Loucy (cell line): ENCODE data around the gene NFATC1.

Source experiments
- H2AFZ ChIP-seq: fragments of 200-600 bp; sonication (generic); 2 replicates; pipeline ENCODE4 v1.6.0; 2016; ENCODE audit warnings: antibody characterized with exemption, mild to moderate bottlenecking, low read length, moderate library complexity
- H3F3A ChIP-seq: fragments of 200-600 bp; 2 replicates; pipeline ENCODE4 v1.6.0; 2016; ENCODE audit warnings: antibody characterized with exemption, low read depth, mild to moderate bottlenecking
- H3K27me3 ChIP-seq: fragments of 200-600 bp; sonication (generic); 2 replicates; pipeline ENCODE4 v1.6.1; 2014; ENCODE audit warnings: low read length, mild to moderate bottlenecking; ENCODE audit not compliant: insufficient read depth, poor library complexity, severe bottlenecking
- H3K36me3 ChIP-seq: fragments of 200-600 bp; sonication (generic); 2 replicates; pipeline ENCODE4 v1.6.1; 2016; ENCODE audit warnings: low read length; ENCODE audit not compliant: insufficient read depth
- H3K4me1 ChIP-seq: fragments of 200-600 bp; sonication (generic); 2 replicates; pipeline ENCODE4 v1.5.1; 2014; ENCODE audit warnings: low read length, mild to moderate bottlenecking; ENCODE audit not compliant: insufficient read depth, poor library complexity, severe bottlenecking
- H3K4me2 ChIP-seq: fragments of 200-600 bp; sonication (generic); 2 replicates; pipeline ENCODE4 v1.6.0; 2014; ENCODE audit warnings: antibody characterized with exemption, low read length, low read depth, mild to moderate bottlenecking; ENCODE audit not compliant: poor library complexity, severe bottlenecking
- H3K4me3 ChIP-seq: fragments of 200-600 bp; sonication (generic); 2 replicates; pipeline ENCODE4 v1.5.1; 2014; ENCODE audit warnings: low read length, mild to moderate bottlenecking, mixed read lengths; ENCODE audit not compliant: poor library complexity, severe bottlenecking
- H3K79me2 ChIP-seq: fragments of 200-600 bp; sonication (generic); 2 replicates; pipeline ENCODE4 v1.6.1; 2014; ENCODE audit warnings: low read length; ENCODE audit not compliant: insufficient read depth
- H3K9ac ChIP-seq: fragments of 200-600 bp; sonication (generic); 2 replicates; pipeline ENCODE4 v1.6.0; 2014; ENCODE audit warnings: mild to moderate bottlenecking, low read depth, low read length, moderate library complexity; ENCODE audit not compliant: poor library complexity, severe bottlenecking
- H3K9me2 ChIP-seq: fragments of 200-600 bp; sonication (generic); replicated peaks from 2 replicates; pipeline ENCODE4 v1.6.1; 2016; ENCODE audit warnings: low read depth, low read length, mixed read lengths
- H3K9me3 ChIP-seq: fragments of 200-600 bp; sonication (generic); 2 replicates; pipeline ENCODE4 v1.6.1; 2014; ENCODE audit warnings: mild to moderate bottlenecking, antibody characterized with exemption, low read length, low read depth; ENCODE audit not compliant: insufficient read depth
- H4K20me1 ChIP-seq: fragments of 200-600 bp; sonication (generic); 2 replicates; pipeline ENCODE4 v1.6.0; 2014; ENCODE audit warnings: antibody characterized with exemption, low read length, mild to moderate bottlenecking; ENCODE audit not compliant: insufficient read depth, poor library complexity, severe bottlenecking
- EZH2phosphoT487 ChIP-seq: fragments of 200-600 bp; IDR thresholded peaks from 2 replicates; pipeline ENCODE4 v1.6.1; 2018; ENCODE audit warnings: antibody characterized with exemption, mild to moderate bottlenecking, moderate library complexity, borderline replicate concordance
- TF ChIP-seq, protein P1 (sequence below): fragments of 200-600 bp; sonication (generic); conservative IDR thresholded peaks from 2 replicates; pipeline ENCODE4 v1.5.1; 2014; ENCODE audit warnings: mild to moderate bottlenecking, antibody characterized with exemption, low read length

The NFATC1 gene

GRCh38 chr18:79533591-79533990 lies 137.9 kb downstream of the NFATC1 start:
- no peaks in the 10 kb centered on the region for H3K4me1 ChIP-seq
- no peak for TF ChIP-seq EZH2phosphoT487
- TF ChIP-seq, protein P1, sequence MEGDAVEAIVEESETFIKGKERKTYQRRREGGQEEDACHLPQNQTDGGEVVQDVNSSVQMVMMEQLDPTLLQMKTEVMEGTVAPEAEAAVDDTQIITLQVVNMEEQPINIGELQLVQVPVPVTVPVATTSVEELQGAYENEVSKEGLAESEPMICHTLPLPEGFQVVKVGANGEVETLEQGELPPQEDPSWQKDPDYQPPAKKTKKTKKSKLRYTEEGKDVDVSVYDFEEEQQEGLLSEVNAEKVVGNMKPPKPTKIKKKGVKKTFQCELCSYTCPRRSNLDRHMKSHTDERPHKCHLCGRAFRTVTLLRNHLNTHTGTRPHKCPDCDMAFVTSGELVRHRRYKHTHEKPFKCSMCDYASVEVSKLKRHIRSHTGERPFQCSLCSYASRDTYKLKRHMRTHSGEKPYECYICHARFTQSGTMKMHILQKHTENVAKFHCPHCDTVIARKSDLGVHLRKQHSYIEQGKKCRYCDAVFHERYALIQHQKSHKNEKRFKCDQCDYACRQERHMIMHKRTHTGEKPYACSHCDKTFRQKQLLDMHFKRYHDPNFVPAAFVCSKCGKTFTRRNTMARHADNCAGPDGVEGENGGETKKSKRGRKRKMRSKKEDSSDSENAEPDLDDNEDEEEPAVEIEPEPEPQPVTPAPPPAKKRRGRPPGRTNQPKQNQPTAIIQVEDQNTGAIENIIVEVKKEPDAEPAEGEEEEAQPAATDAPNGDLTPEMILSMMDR = no peak

DNA sequence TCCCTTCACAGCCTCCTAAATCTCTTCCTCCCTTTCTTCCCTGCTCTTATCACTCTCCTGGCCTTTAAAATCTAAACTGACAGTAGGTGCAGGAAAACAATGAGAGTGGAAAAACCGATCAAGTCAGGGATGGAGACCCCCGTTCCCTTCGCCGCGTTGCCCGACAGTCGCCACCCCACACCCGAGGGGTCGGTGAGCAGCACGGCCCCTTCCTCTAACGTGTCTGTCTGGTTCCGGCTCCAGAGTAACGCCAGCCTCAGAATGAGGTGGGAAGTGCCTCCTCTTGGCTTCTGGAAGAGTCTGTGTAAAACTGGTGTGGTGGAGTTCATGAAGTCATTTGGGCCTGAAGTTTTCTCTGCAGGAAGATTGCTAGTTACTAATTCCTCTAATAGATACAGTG lies 138.6 kb downstream of the NFATC1 start:
- Histone ChIP-seq H3K79me2 (no peaks in the 10 kb centered on the region), H3F3A (no peaks in the 10 kb centered on the region), H3K36me3 (no peaks in the 10 kb centered on the region), H3K4me1 (no peaks in the 10 kb centered on the region), H3K9me2 (no peaks in the 10 kb centered on the region), H2AFZ (no peak overlapping the region), H3K9me3 (peaks cover 6% of the 10 kb centered on the region; the same call in 1 of the 2 replicates), H3K4me3 (no peak overlapping the region), H4K20me1 (no peaks in the 10 kb centered on the region), H3K27me3 (no peaks in the 10 kb centered on the region), H3K4me2 (no peak overlapping the region), H3K9ac (no peak overlapping the region)
- TF ChIP-seq, protein P1 = no peak
- TF ChIP-seq EZH2phosphoT487 = no peak

More at GRCh38 chr18:79533591-79533990, 137.9 kb downstream of the NFATC1 start:
- H3K9me3 ChIP-seq = peaks cover 6% of the 10 kb centered on the region; the same call in 1 of the 2 replicates
- H4K20me1 ChIP-seq = no peaks in the 10 kb centered on the region
- H3K4me2 ChIP-seq = no peak overlapping the region
- no peak overlapping the region for H3K9ac ChIP-seq
- no peaks in the 10 kb centered on the region; the same call in 1 of the 2 replicates for H3K36me3 ChIP-seq
- no peaks in the 10 kb centered on the region for H3F3A ChIP-seq
- H3K79me2 ChIP-seq = no peaks in the 10 kb centered on the region
- no peaks in the 10 kb centered on the region for H3K9me2 ChIP-seq
- no peaks in the 10 kb centered on the region for H3K27me3 ChIP-seq
- H3K4me3 ChIP-seq = no peak overlapping the region
- H2AFZ ChIP-seq = no peak overlapping the region

- H3K9me2 ChIP-seq = no peaks in the 10 kb centered on the region
- no peaks in the 10 kb centered on the region for H3K36me3 ChIP-seq
- no peak overlapping the region for H2AFZ ChIP-seq
- no peak for TF ChIP-seq EZH2phosphoT487
- TF ChIP-seq, protein P1 = no peak
- no peaks in the 10 kb centered on the region for H4K20me1 ChIP-seq
- no peaks in the 10 kb centered on the region for H3F3A ChIP-seq
- H3K9ac ChIP-seq = no peak overlapping the region
- no peaks in the 10 kb centered on the region for H3K27me3 ChIP-seq
- no peaks in the 10 kb centered on the region for H3K79me2 ChIP-seq
- H3K9me3 ChIP-seq = peaks cover 11% of the 10 kb centered on the region; the same call in 1 of the 2 replicates
- no peak overlapping the region for H3K4me3 ChIP-seq
- no peak overlapping the region for H3K4me2 ChIP-seq
- H3K4me1 ChIP-seq = no peaks in the 10 kb centered on the region
Observed at GRCh38 chr18:79537758-79538157, 142.0 kb downstream of the NFATC1 start.
